ENCODE results near the gene MSANTD3. TPM values are rescaled to one million over a fixed set of nuclear protein-coding genes. Genes with fewer than 3 reads are reported as not detected.

The MSANTD3 gene
- total RNA-seq, 1 experiment from 2014 or later = 91.1 TPM

Other genes starting within 250 kb of the MSANTD3 start
- gene TEX10, start 74.2 kb upstream of the MSANTD3 start, total RNA-seq (2014; rRNA removed) = 47.5 and 48.7 TPM in 2 replicates
- 0.51 and 2.4 TPM in 2 replicates for gene TMEFF1, start 46.0 kb downstream of the MSANTD3 start, total RNA-seq (2014; rRNA removed)
- 2.2 and 5.2 TPM in 2 replicates for gene CAVIN4, start 150.9 kb downstream of the MSANTD3 start, total RNA-seq (2014; rRNA removed)

Data from LHCN-M2 (cell line).